Measurements from ENCODE around the gene CEP128. TPM values are rescaled to one million over a fixed set of nuclear protein-coding genes. Genes with fewer than 3 reads are reported as not detected.

Gene CEP128
- total RNA-seq, 4 donors from 2014 or later = 5.6 to 9.0 (median 7.5) TPM

DNA sequence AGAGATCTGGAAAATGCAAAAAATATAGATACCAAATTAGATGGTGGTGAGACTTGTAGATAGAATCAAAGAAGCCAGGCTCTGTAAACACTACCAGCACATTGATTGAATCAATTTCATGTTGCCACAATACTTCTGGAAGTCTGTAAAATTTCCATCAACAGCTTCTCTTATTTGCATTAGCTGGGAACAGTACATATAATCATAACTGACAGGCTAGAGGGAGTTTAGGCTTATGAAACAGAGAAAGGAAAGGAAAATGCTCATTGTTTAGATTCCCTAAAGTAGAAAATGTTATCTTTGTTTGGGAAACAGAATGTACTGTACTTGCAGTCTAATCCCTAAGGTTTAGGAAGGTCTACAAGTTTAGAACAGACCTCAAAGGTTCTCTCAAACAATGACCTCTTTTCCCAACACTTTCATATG is 335.2 kb downstream of the CEP128 start:
- TF ChIP-seq, protein P1, sequence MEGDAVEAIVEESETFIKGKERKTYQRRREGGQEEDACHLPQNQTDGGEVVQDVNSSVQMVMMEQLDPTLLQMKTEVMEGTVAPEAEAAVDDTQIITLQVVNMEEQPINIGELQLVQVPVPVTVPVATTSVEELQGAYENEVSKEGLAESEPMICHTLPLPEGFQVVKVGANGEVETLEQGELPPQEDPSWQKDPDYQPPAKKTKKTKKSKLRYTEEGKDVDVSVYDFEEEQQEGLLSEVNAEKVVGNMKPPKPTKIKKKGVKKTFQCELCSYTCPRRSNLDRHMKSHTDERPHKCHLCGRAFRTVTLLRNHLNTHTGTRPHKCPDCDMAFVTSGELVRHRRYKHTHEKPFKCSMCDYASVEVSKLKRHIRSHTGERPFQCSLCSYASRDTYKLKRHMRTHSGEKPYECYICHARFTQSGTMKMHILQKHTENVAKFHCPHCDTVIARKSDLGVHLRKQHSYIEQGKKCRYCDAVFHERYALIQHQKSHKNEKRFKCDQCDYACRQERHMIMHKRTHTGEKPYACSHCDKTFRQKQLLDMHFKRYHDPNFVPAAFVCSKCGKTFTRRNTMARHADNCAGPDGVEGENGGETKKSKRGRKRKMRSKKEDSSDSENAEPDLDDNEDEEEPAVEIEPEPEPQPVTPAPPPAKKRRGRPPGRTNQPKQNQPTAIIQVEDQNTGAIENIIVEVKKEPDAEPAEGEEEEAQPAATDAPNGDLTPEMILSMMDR (IDR thresholded peaks at IDR 0.05; ENCODE audit: low read depth) = no peak

DNA sequence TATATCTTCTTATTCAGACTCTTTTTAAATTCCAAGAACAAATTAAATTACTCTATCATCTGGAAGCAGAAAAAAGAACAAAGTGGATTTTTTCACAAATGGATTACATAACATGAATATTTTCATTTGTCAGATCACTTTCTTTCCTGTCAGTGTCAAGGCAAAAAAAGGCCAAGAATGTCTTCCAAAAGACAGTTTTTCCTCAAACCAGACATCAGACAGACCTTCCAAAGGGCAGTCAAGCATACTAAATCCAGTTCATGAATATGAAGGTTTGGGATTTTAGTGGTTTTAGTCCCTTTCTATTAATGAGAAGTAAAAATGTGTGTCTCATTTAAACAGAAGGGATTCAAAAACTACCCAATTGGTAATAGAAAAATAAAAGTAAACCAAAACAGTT is 336.0 kb downstream of the CEP128 start:
- TF ChIP-seq, protein P1 (IDR thresholded peaks at IDR 0.05; ENCODE audit: low read depth) = no peak

DNA sequence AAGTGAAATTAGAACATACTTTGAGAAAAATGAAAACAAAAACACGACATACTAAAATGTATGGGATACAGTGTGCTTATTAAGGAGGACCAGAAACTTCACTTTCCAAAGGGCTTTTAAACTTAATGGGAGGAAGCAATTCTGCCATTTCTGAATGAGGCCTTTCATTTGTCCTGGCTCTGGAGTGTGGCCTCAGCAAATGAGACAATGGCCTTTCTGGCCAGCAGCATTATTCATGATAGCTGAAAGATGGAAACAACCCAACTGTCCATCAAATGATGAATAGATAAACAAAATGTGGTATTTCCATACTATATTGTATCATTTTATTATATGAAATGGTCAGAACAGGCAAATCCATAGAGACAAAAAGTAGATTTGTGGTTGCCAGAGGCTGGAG is 338.6 kb downstream of the CEP128 start:
- TF ChIP-seq, protein P1 (IDR thresholded peaks at IDR 0.05; ENCODE audit: low read depth) = no peak

DNA sequence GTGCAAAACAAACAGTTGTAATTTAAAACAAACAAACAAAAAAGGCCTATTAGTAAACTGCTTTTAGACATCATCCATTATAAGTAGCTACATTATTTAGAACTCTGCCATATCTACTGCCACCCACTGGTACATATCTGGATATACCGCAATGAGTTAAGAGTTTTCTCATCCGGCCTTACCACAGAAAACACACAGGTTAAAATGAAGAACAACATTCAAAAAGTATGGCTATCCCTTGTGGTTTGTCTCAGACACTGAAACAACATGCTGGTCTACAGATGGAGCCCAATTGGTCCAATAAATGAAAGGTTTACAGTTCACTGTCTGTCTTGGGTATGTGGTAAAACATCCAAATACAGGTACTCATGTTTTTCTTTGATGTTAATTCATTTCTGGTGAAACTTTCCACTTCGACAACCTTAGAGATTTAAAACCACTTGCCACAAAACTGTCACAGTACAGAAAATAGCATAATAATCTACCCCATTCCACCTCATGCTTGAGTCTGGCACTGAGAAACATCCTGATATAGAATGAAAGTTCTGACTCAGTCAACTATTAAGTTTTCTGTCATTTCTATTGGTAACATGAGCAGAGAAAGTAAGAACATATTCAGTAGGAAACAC is 354.3 kb downstream of the CEP128 start:
- TF ChIP-seq, protein P1 (IDR thresholded peaks at IDR 0.05; ENCODE audit: low read depth) = no peak

DNA sequence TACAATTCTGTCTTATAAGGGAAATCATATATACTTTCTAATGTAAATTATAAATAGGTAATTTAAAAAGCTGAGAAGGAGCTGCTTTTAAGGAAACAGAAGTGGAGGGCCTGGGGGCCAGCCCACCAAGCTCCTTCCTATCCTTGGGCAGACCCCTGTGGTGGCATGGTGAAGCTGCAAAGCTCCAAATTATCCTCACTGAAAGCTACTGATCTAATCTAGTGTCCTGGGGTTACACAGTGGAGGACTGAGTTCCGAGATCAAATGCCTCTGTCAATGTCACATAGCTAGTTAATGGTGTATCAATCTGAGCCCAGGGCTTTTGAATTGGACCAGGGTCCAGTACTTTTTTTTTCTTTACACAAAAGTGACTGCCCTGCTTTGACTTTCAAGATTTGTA is 355.4 kb downstream of the CEP128 start:
- TF ChIP-seq, protein P1 (IDR thresholded peaks at IDR 0.05; ENCODE audit: low read depth) = no peak

DNA sequence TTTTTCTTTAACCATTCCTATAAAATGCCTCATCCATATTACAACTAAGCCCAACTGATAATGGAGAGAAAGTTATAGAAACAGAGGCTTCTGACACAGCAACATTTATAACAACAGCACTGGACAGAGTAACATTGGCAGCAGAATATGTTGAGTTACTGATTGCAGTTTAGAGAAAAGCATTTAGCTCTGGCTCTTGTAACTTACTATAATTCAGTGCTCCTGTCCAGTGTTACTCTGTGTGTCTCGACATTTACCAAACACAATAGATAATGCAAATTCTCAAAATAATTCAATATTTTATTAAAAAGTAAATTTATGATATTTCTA is 356.1 kb downstream of the CEP128 start:
- TF ChIP-seq, protein P1 (IDR thresholded peaks at IDR 0.05; ENCODE audit: low read depth) = no peak

DNA sequence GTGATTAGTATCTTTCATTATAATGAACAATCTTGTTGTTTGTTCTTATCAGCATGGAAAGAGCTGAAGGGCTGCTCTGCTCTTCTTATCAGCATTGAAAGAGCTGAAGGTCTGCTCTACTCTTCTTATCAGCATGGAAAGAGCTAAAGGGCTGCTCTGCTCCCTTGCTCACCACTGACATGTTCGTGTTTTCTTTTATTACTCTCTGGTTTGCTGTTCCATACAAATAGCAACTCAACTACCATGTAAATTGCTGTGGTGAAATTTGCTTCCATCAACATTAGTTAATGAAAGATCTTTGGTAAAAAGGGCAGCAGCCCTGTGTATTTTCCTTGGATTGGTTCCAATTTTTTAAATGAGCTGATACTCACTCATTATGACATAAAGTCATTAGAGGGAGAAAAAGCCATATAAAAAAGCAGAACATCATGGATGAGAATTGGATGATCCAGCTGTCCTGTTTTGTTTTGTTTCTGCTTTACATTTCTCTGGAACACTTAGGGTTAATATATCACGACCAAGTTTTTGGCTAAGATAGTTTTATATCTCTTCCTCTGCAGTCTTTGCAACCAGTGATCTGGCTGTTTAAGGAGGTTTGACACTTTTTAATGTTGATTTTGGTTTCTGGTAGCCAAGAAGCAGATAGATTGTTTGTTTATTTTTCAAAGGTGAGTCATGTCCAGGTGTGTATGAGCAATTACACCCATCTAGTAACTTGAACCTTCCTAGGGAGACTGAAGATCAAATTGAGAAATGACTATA is 356.6 kb downstream of the CEP128 start:
- TF ChIP-seq, protein P1 (IDR thresholded peaks at IDR 0.05; ENCODE audit: low read depth) = no peak
